Activated CD4-positive, alpha-beta T cell treated with anti-CD3 and anti-CD28 coated beads for 24 hours (primary cell): ENCODE results near the gene GPD1L.
"Not testable (repeated sequence)": the region's sequence is repeated elsewhere in the genome, so short reads cannot be mapped to it uniquely, and the experiment has no call there.

Experiments used
- DNase-seq, 2 donors: peaks; one replicate each; pipeline ENCODE4 v3.0.0-alpha.2; 2020; ENCODE audit warnings: low read depth in 2 of 2

The GPD1L gene

DNA sequence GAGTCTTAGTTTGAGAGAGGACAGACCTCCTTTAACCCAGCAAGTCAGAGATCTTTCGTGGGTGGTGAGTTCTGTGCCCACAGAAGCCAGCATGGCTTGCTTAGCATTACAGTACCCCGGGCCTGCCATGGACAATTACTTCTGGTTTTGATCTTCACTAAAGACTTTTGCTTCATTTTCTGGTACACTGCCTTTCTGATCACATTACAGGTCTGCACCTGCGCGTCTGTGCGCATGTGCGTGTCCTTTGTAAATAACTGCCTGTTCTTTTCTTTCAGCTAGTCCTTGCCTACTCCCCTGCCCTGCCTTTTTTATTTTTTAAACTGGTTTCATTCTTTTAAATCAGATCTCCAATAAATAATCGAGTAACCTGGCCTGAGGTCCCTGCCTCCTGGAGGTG lies 74.9 kb downstream of the GPD1L start:
- no peak for DNase-seq

- DNase-seq, result no peak
Observed at GRCh38 chr3:32181796-32182195, 75.4 kb downstream of the GPD1L start.

GRCh38 chr3:32184187-32184730 lies 77.8 kb downstream of the GPD1L start:
- DNase-seq, result no peak

DNA sequence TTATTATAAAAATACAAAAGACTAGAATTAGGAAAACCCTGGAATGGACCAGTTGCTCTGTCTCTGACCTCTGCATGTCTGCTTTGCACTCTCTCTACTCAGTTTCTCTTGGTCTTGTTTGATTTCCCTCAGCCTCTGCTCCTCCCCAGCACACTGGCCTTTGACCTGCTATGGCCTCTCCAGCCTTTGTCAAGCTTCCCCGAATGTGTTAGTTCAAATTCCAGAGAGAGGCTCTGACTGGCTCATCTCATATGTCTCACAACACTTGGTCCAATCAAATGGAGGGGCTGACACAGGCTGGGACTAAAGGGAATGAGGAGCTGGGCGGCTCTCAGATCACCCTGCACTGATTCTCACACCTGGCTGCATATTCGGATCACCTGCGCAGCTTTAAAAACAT lies 79.7 kb downstream of the GPD1L start:
- no peak for DNase-seq

GRCh38 chr3:32186876-32187275 lies 80.5 kb downstream of the GPD1L start:
- DNase-seq, result no peak

- no peak for DNase-seq
Observed at GRCh38 chr3:32189693-32190092, 83.3 kb downstream of the GPD1L start.

- not testable (repeated sequence) for DNase-seq
Observed at GRCh38 chr3:32190556-32190955, 84.1 kb downstream of the GPD1L start.

DNA sequence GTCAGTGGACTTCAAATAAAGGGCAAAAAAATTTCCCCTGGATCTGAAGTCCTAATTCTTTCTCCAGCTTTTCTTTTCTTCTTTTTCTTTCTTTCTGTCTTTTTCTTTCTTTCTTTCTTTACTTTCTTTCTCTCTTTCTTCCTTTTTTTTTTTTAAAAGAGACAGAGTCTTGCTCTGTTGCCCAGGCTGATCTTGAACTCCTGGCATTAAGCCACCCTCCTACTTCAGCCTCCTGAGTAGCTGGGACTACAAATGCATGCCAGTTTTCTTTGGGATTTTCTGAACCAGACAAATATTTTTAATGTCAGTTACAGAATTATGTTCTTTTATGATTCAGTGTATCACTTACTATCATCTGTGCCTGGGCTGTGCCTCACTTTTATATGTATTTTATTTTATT lies 86.7 kb downstream of the GPD1L start:
- DNase-seq, result no peak

- DNase-seq, result no peak
Observed at GRCh38 chr3:32194653-32195052, 88.2 kb downstream of the GPD1L start.

GRCh38 chr3:32195995-32196540 lies 89.6 kb downstream of the GPD1L start:
- no peak for DNase-seq

DNA sequence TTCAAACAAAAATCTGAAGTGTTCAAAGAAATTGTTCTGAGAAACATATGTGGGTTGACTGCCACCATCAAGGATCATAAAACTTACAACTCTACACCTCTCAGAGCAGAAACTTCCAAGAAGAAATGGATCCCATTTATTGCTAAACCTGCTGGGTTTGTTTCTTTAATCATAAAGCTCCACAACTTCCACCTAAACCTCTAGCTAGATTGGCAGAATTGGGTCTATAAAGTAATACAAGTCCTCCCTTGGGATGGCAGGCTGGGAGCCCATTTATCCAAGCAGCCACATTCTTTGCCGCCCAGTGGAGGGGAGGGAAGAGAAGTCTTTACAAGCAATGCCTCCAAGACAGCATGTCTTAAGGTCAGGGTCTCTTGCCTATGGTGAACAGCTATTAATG lies 91.6 kb downstream of the GPD1L start:
- no peak for DNase-seq

DNA sequence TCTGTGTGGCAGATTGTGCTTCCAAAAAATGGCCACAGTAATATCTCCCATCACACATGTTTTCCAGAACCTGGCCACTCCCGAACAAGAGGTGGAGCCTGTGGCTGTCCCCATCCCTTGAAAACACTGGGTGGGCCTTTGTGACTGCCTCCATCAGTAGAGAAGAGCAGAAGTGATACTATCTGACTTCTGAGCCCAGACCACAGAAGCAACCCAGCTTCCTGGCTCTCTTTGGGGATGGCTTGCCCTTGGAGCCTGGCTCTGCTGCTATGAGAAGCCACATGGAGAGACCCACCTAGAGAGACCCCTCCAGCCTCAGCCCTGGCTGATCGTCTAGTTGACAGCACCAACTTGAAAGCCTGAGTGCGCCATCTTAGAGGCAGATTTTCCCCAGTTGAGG lies 92.3 kb downstream of the GPD1L start:
- no peak for DNase-seq

- DNase-seq, result no peak
Observed at GRCh38 chr3:32200490-32200889, 94.1 kb downstream of the GPD1L start.

DNA sequence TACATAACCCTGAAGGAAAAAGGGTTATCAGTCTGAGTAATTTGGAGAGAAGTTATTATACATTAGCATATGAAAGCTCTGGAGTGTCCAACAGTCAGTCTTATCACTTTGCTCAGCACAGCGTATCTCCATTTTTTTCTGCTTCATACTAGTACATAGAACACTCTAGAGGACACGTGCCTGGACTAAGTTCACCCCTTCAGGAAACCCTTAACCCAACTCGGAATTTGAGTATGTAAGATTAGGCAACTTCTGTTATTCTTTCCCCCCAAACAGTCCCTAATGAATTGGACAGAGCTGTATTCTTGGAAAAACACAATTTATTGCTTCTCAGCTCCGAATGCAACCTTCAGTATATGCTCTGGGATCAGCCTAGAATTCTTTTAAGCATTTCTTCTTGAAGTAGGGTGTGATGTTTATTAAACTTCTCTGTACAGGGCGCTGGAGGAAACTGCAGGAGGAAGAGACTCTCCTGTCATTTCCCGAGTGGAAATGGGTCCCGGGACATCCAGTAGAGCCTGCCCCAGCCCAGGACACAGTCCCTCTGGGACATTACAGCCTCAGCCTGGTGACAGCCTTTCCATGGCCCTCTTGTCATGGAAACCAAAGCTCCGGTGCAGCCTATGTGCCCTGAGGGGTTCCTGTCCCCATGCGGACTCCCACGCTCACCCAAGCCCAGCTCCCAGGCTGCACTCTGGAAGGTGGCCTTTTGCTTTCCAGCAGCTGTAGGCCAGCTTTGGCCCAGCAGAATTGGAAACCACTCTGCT lies 94.8 kb downstream of the GPD1L start:
- no peak for DNase-seq

GRCh38 chr3:32202496-32202895 lies 96.1 kb downstream of the GPD1L start:
- DNase-seq, result no peak

- DNase-seq, result no peak
Observed at GRCh38 chr3:32203854-32204253, 97.4 kb downstream of the GPD1L start.

DNA sequence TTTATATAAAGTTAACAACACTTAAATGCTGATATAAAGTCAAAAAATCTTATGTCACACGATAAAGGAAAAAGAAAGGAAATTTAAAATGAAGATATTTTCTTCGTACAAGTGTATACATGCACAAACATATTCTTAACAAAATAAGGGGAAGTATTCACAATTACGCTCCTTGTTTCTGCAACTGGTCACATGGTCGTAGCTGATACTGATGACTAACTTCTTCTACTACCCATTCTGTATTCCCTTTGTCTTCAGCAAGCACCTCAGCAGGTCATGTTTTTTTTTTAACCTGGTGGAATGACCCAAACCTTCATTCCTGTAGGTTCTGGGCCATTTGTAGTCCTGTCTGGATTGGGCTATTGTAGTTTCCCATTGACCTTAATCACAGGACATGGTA lies 102.0 kb downstream of the GPD1L start:
- no peak for DNase-seq

DNA sequence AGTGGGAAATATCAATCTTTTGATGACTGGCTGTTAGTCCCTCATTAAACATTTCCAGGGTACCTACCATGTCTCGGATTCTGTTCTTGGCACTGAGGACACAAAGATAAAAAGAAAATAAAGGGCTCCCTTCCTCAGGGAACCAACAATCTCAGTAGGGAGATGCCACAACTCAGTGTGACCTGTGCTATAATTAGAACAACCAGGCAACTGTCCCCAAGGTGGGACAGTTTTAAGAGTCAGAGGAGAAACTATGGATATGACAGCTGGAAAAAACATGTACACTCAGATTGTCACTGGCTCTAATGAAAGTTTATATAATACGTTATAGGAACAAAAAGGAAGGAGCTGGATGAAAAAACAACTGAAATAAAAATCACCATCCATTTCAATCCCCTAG lies 108.8 kb downstream of the GPD1L start:
- no peak for DNase-seq

DNA sequence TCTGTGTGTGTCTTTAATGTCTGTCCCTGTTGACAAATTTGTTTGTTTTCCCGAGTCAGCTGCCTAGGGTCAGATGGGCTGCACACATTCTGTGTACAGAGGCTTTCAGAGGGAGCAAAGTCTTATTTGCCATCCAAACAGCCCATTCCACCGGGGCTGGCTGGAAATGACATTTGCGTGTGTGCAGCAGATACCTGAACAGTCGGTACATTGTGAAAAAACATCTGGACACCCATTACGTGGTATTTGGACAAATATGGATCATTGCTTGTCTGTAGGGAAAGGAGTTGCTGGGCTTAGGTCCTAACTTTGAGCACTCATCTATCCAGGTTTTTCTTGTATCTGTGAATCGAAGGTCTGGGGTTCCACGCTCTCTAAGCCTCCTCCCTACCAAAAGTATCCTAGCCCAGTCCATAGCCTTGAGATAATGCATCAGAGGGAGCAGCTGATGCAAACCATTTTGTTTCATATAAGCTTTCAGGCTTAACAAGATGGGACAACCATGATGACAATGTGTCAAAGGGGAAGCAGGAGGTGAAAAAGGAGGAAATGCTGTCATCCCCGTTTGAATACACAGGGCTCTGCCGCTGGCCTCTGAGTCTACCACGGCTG lies 109.9 kb downstream of the GPD1L start:
- no peak for DNase-seq

DNA sequence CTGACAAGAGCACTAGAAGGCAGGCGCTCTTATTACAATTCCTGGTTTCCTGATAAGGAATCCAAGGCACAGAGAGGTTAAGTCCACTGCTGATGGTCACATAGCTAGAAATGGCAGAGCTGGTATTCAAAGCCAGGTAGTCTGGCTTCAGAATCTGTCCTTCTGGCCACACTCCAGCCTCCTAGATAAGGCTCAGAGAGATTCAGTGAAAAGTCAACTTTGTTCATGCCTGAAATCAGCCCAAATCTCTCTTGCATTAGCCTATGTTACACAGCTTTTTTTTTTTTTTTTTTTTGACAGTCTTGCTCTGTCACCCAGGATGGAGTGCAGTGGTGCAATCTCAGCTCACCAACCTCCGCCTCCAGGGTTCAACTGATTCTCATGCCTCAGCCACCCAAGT lies 110.9 kb downstream of the GPD1L start:
- no peak for DNase-seq
